ENCODE measurements around the gene AVPR2.

Gene AVPR2

DNA sequence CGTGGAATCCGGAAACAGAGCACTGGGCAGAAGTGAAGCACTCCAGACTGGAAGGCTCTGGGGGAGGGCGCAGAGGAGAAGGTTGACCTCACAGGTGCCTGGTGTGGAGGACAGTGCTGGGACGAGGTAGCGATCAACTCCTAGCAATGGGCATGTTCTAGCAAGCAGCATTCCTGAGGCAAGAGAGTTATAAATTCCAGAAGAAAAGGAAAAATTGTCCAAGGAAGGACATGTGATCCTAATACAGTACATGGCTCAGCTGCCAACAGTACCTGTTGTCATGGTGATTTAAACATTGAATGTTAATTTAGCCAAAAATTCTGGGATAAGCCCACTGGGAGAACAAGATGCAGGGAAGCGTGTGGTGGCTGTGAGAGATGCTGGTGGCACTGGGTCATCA lies 13.4 kb downstream of the AVPR2 start:
- Mint-ChIP-seq H3K27me3 (ENCODE audit: low read depth, poor library complexity) (no peaks in the 10 kb centered on the region), H3K9me3 (peaks cover 53% of the 10 kb centered on the region), H3K4me3 (no peak overlapping the region), H3K27ac (no peak overlapping the region), H3K36me3 (ENCODE audit: low read depth) (peaks cover 5% of the 10 kb centered on the region), H3K4me1 (peaks cover 12% of the 10 kb centered on the region)
- no peak for TF ChIP-seq CTCF (IDR thresholded peaks at IDR 0.05)
- no peak for DNase-seq

GRCh38 chrX:153919281-153919680 lies 14.8 kb downstream of the AVPR2 start:
- Mint-ChIP-seq H3K27ac (no peak overlapping the region), H3K27me3 (ENCODE audit: low read depth, poor library complexity) (no peaks in the 10 kb centered on the region), H3K4me3 (no peak overlapping the region), H3K9me3 (peaks cover 54% of the 10 kb centered on the region), H3K4me1 (peaks cover 15% of the 10 kb centered on the region), H3K36me3 (ENCODE audit: low read depth) (peaks cover 5% of the 10 kb centered on the region)
- no peak for DNase-seq
- TF ChIP-seq CTCF (IDR thresholded peaks at IDR 0.05): no peak

DNA sequence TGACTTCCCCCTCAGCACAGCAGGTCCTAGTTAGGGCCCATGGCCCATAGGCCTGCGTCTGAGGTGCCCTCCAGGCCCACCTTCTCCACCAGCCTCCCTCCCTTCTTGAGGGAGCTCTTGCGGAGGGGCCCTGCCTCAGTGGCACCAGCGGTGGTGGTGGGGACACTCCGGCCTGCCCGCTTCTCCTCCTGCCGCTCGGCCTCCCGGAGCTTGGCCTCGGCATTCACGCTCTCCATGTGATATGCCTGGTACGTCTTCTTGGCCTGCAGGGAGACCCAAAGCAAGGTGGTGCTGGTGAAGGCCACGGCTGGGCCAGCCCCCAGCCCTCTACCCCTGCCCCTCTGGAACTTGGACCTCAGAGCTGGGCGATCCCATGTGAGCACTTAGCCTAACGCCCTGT lies 16.1 kb downstream of the AVPR2 start:
- no peak overlapping the region for H3K4me3 Mint-ChIP-seq
- peaks cover 60% of the 10 kb centered on the region for H3K9me3 Mint-ChIP-seq
- no peaks in the 10 kb centered on the region for H3K27me3 Mint-ChIP-seq (ENCODE audit: low read depth, poor library complexity)
- DNase-seq: no peak
- no peak for TF ChIP-seq CTCF (IDR thresholded peaks at IDR 0.05)
- peaks cover 5% of the 10 kb centered on the region for H3K36me3 Mint-ChIP-seq (ENCODE audit: low read depth)
- H3K27ac Mint-ChIP-seq: no peak overlapping the region
- H3K4me1 Mint-ChIP-seq: peaks cover 26% of the 10 kb centered on the region

GRCh38 chrX:153921070-153921469 lies 16.6 kb downstream of the AVPR2 start:
- H3K36me3 Mint-ChIP-seq (ENCODE audit: low read depth): peaks cover 5% of the 10 kb centered on the region
- no peak for TF ChIP-seq CTCF (IDR thresholded peaks at IDR 0.05)
- peaks cover 58% of the 10 kb centered on the region for H3K9me3 Mint-ChIP-seq
- H3K27ac Mint-ChIP-seq: no peak overlapping the region
- H3K4me3 Mint-ChIP-seq: no peak overlapping the region
- DNase-seq: no peak
- peaks cover 30% of the 10 kb centered on the region for H3K4me1 Mint-ChIP-seq
- no peaks in the 10 kb centered on the region for H3K27me3 Mint-ChIP-seq (ENCODE audit: low read depth, poor library complexity)

DNA sequence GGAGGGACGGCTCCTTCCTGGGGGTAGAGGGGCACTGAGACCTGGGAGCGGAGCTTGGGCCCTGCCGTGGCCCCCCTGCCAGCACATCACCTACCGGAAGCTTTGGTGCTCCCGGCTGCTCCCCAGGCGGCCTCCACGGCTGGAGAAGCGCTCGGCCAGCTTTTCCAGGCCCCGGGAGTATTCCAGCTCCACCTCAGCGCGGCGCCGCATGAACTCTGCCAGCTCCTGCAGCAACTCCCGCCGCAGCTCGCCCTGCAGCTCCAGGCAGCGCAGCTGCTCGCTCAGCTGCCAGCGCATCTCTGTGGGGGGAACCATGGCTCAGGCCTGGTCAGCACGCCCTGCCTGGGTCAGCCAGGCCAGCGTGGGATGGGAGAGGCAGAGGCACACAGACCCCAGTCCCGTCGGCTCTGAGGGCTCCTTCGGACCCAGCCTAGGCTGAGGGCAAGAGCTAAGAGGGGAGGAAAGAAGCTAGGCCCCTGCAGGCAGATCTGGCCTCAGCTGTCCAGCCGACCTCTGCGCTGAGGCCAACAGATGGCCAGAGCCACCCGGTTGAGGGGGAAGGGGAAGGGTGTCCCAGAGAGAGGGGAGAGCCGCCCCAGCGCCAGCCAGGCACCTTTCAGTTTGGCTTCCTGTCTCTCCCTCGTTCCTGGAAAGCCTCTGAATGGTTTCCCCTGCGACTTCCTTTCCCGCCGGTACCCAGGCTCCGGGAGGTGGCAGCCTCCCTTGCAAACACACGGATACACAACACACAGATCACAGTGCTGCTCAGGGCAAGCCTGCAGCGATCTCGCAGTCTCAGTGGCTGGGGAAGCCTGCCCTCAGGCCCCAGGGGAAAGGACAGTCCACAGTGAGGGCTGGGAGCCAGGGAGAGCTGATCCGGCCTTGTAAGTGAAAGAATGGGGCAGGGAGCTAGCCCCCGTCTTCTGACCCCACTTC lies 17.3 kb downstream of the AVPR2 start:
- DNase-seq: no peak
- peaks cover 3% of the 10 kb centered on the region for H3K27me3 Mint-ChIP-seq (ENCODE audit: low read depth, poor library complexity)
- peaks cover 52% of the 10 kb centered on the region for H3K9me3 Mint-ChIP-seq

More for the DNA sequence above, 17.3 kb downstream of the AVPR2 start:
- H3K36me3 Mint-ChIP-seq (ENCODE audit: low read depth): no peaks in the 10 kb centered on the region
- peaks cover 30% of the 10 kb centered on the region for H3K4me1 Mint-ChIP-seq
- no peak overlapping the region for H3K27ac Mint-ChIP-seq
- no peak overlapping the region for H3K4me3 Mint-ChIP-seq
- TF ChIP-seq CTCF (IDR thresholded peaks at IDR 0.05): no peak

Measured in nephron progenitor cell (in vitro differentiated cells).